Naive thymus-derived CD4-positive, alpha-beta T cell (primary cell): ENCODE data around the gene WFDC12. TPM values are rescaled to one million over a fixed set of nuclear protein-coding genes. Genes with fewer than 3 reads are reported as not detected.
"Not testable (repeated sequence)": the region's sequence is repeated elsewhere in the genome, so short reads cannot be mapped to it uniquely, and the experiment has no call there.

Experiments
- ATAC-seq: fragments of 150-1000 bp; cut with Tn5 transposase; 2 replicates; pipeline ENCODE4 v1.10.0; 2021; ENCODE audit warnings: mild to moderate bottlenecking, moderate library complexity
- CTCF ChIA-PET: fragments of 350-600 bp; sonication (Branson Sonifier 250); formaldehyde crosslinking; loops from one replicate; lab custom pipeline; 2021; ENCODE audit warnings: antibody characterized with exemption; lab: Charles Lee
- POLR2A ChIA-PET: fragments of 350-600 bp; sonication (Branson Sonifier 250); formaldehyde crosslinking; loops from one replicate; lab custom pipeline; 2021; ENCODE audit warnings: antibody characterized with exemption, inconsistent platforms; lab: Charles Lee
- DNase-seq, 9 donors: peaks; one replicate each; pipeline versions ENCODE4 v3.0.0 to v3.0.0-alpha.2; 2020 to 2022; ENCODE audit warnings: mixed read lengths in 1 of 9
- H3K27ac ChIP-seq: one replicate; pipeline ENCODE4 v1.7.0; 2013; ENCODE audit warnings: mild to moderate bottlenecking, low read depth, low read length, moderate library complexity
- H3K27me3 ChIP-seq, 2 donors: one replicate each; pipeline ENCODE4 v1.7.0; 2013; ENCODE audit warnings: low read length in 2 of 2, mild to moderate bottlenecking in 2 of 2, moderate library complexity in 2 of 2; ENCODE audit not compliant: control insufficient read depth in 2 of 2, insufficient read depth in 2 of 2
- H3K36me3 ChIP-seq, 3 experiments: 1 replicate in 2 of 3; 2 replicates in 1 of 3; pipeline ENCODE4 v1.7.0; 2013; ENCODE audit warnings: low read length in 3 of 3, mild to moderate bottlenecking in 3 of 3, moderate library complexity in 1 of 3; ENCODE audit not compliant: insufficient read depth in 3 of 3, control insufficient read depth in 2 of 3
- H3K4me1 ChIP-seq, 2 donors: one replicate each; pipeline ENCODE4 v1.7.0; 2013; ENCODE audit warnings: low read length in 2 of 2, mild to moderate bottlenecking in 2 of 2, moderate library complexity in 1 of 2; ENCODE audit not compliant: control insufficient read depth in 2 of 2, insufficient read depth in 2 of 2
- H3K4me3 ChIP-seq: 2 replicates; pipeline ENCODE4 v1.7.0; 2013; ENCODE audit warnings: mild to moderate bottlenecking, low read length
- H3K9me3 ChIP-seq, 3 experiments: 1 replicate in 2 of 3; 2 replicates in 1 of 3; pipeline ENCODE4 v1.7.0; 2013; ENCODE audit warnings: low read length in 3 of 3; ENCODE audit not compliant: control insufficient read depth in 2 of 3
- H3K27ac Mint-ChIP-seq, 9 donors: one replicate each; pipeline ENCODE4 v1.8.0; 2020 to 2022; ENCODE audit warnings: mixed read lengths in 9 of 9, mild to moderate bottlenecking in 8 of 9, moderate library complexity in 5 of 9, inconsistent platforms in 2 of 9
- H3K27me3 Mint-ChIP-seq, 5 donors: one replicate each; pipeline ENCODE4 v1.8.0; 2021 to 2022; ENCODE audit warnings: mixed read lengths in 5 of 5, mild to moderate bottlenecking in 1 of 5
- H3K36me3 Mint-ChIP-seq, 5 donors: one replicate each; pipeline ENCODE4 v1.8.0; 2020 to 2022; ENCODE audit warnings: mixed read lengths in 5 of 5, mild to moderate bottlenecking in 3 of 5, inconsistent platforms in 1 of 5
- H3K4me1 Mint-ChIP-seq, 7 donors: one replicate each; pipeline ENCODE4 v1.8.0; 2020 to 2022; ENCODE audit warnings: mixed read lengths in 7 of 7, mild to moderate bottlenecking in 3 of 7, inconsistent platforms in 1 of 7
- H3K4me3 Mint-ChIP-seq, 10 donors: one replicate each; pipeline ENCODE4 v1.8.0; 2020 to 2022; ENCODE audit warnings: mild to moderate bottlenecking in 10 of 10, mixed read lengths in 10 of 10, moderate library complexity in 6 of 10, inconsistent platforms in 2 of 10
- H3K9me3 Mint-ChIP-seq, 11 donors: one replicate each; pipeline ENCODE4 v1.8.0; 2020 to 2022; ENCODE audit warnings: mixed read lengths in 11 of 11, mild to moderate bottlenecking in 4 of 11, inconsistent platforms in 1 of 11, moderate library complexity in 1 of 11
- intact Hi-C, 2 donors: fragments of 100-400 bp; cut with micrococcal nuclease; formaldehyde crosslinking; loops; one replicate each; pipeline ENCODE4 v1.15.1; 2023
- polyA plus RNA-seq, 2 donors: library from polyadenylated mRNA; unstranded; fragments of 300-500 nt; fragmentation: Illumina TruSeq; gene quantifications; one replicate each; pipeline ENCODE4 v1.2.3, GENCODE V29; 2021
- total RNA-seq, 6 experiments: library from RNA in 5 of 6; stranded (reverse) in 5 of 6; gene quantifications; 1 replicate in 5 of 6; 2 replicates in 1 of 6; pipeline ENCODE4 v1.2.3 and lab custom pipeline; 2021 to 2026

WFDC12 gene
- total and polyA plus RNA-seq, 7 experiments from 2014 or later, result not detected

GRCh38 chr20:45154794-45155193 is 30.5 kb upstream of the WFDC12 start:
- H3K4me3 ChIP-seq, H3K27me3 ChIP-seq, POLR2A ChIA-PET, H3K4me3 Mint-ChIP-seq, DNase-seq, H3K27ac ChIP-seq, H3K4me1 Mint-ChIP-seq, H3K36me3 Mint-ChIP-seq, H3K4me1 ChIP-seq, intact Hi-C loops, H3K27ac Mint-ChIP-seq, CTCF ChIA-PET, H3K36me3 ChIP-seq: not testable (repeated sequence)
- H3K9me3 ChIP-seq, result peaks cover 0 to 20% (median 0%) of the 10 kb centered on the region in 3 experiments
- Mint-ChIP-seq H3K27me3 (peaks cover 20 to 55% (median 40%) of the 10 kb centered on the region in 5 donors), H3K9me3 (peaks cover 0 to 48% (median 16%) of the 10 kb centered on the region in 11 donors)
- ATAC-seq, result peak; percentile 60

DNA sequence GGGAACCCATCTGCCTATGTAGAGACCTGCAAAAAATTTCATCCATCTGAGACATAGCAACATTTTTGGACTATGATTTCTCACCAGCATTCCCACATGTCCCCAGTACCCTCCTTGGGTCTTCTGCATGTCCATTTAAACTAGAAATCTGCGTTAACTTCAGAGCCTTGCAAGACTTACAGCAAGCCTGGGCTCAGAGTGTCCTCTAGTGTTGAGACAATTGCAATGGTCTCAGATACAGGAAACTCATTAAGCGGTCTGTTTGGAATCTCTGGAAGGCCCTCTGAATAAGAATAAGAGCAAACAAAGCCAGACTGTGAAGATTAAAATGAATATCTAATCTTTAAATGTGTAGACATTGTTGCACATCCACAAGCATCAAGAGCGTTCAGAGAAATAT is 29.9 kb upstream of the WFDC12 start:
- Histone ChIP-seq H3K36me3 (no peaks in the 10 kb centered on the region), H3K9me3 (peaks cover 0 to 17% (median 0%) of the 10 kb centered on the region in 3 experiments), H3K4me3 (no peak overlapping the region), H3K4me1 (no peaks in the 10 kb centered on the region), H3K27me3 (no peaks in the 10 kb centered on the region), H3K27ac (no peak overlapping the region)
- H3K36me3 Mint-ChIP-seq, result peaks cover 0 to 10% (median 6%) of the 10 kb centered on the region in 5 donors
- no peak overlapping the region for H3K4me3 Mint-ChIP-seq
- ChIA-PET CTCF (no interaction called here), POLR2A (no interaction called here)
- peaks cover 0 to 42% (median 12%) of the 10 kb centered on the region in 11 donors for H3K9me3 Mint-ChIP-seq
- peaks cover 20 to 59% (median 38%) of the 10 kb centered on the region in 5 donors for H3K27me3 Mint-ChIP-seq
- H3K27ac Mint-ChIP-seq, result no peak overlapping the region
- no peak for DNase-seq
- intact Hi-C loops, result no loop called here
- no peak for ATAC-seq
- peaks cover 0 to 2% (median 0%) of the 10 kb centered on the region in 7 donors for H3K4me1 Mint-ChIP-seq

DNA sequence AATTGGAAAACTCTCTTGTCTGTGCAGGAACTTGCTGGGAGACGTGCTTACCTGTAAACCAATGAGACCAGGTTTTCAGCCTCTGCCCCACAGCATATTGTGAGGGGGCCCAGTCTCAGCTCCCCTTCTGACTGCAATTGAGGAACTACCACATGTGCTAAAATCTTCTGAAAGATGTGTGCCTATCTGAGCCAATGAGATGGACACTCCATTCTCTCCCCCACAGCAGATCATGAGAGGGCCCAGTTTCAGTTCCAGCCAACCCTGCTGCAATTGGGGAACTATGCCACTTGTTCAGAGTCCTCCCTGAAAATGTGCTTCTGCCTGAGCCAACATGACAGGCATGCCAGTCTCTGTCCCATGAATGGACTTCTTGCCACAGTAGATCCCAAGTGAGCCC is 29.5 kb upstream of the WFDC12 start:
- H3K27me3 ChIP-seq, result no peaks in the 10 kb centered on the region
- Mint-ChIP-seq H3K4me1 (peaks cover 0 to 2% (median 0%) of the 10 kb centered on the region in 7 donors), H3K36me3 (peaks cover 0 to 6% (median 4%) of the 10 kb centered on the region in 5 donors), H3K27me3 (peaks cover 19 to 57% (median 40%) of the 10 kb centered on the region in 5 donors), H3K4me3 (no peak overlapping the region), H3K9me3 (peaks cover 0 to 37% (median 7%) of the 10 kb centered on the region in 11 donors), H3K27ac (no peak overlapping the region)
- intact Hi-C loops, result no loop called here
- ATAC-seq (peak; percentile 71), DNase-seq (no peak)
- CTCF ChIA-PET, result no interaction called here
- no peaks in the 10 kb centered on the region for H3K36me3 ChIP-seq
- H3K9me3 ChIP-seq, result peaks cover 0 to 12% (median 0%) of the 10 kb centered on the region in 3 experiments
- no peak overlapping the region for H3K27ac ChIP-seq
- no peak overlapping the region for H3K4me3 ChIP-seq
- POLR2A ChIA-PET, result no interaction called here
- no peaks in the 10 kb centered on the region for H3K4me1 ChIP-seq

DNA sequence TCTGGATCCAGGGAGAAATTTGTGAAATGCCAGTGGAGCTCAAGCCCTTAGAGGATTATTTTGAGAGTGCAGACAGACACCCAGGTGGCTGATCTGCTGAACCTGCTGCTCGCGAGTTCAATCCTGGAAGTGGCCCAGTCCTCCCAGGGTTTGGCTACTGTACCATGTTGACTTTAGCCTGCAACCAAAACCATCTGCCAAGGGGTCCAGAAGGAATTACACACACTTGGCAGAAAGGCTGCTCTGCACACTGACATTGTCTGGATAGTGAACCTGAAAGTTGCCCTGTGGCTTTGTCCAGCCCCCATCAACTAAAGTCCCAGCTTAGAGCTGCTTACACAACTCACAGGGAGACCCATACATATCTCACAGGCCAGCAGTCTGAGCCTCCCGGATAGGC is 28.9 kb upstream of the WFDC12 start:
- ChIA-PET CTCF (no interaction called here), POLR2A (no interaction called here)
- no peak for ATAC-seq
- Mint-ChIP-seq H3K27me3 (peaks cover 16 to 56% (median 42%) of the 10 kb centered on the region in 5 donors), H3K9me3 (peaks cover 0 to 31% (median 3%) of the 10 kb centered on the region in 11 donors), H3K4me3 (no peak overlapping the region), H3K27ac (no peak overlapping the region), H3K4me1 (peaks cover 0 to 2% (median 0%) of the 10 kb centered on the region in 7 donors), H3K36me3 (peaks cover 0 to 6% (median 0%) of the 10 kb centered on the region in 5 donors)
- Histone ChIP-seq H3K4me3 (no peak overlapping the region), H3K36me3 (no peaks in the 10 kb centered on the region), H3K4me1 (no peaks in the 10 kb centered on the region), H3K9me3 (peaks cover 0 to 7% (median 0%) of the 10 kb centered on the region in 3 experiments), H3K27me3 (no peaks in the 10 kb centered on the region), H3K27ac (no peak overlapping the region)
- intact Hi-C loops, result no loop called here
- DNase-seq, result no peak

DNA sequence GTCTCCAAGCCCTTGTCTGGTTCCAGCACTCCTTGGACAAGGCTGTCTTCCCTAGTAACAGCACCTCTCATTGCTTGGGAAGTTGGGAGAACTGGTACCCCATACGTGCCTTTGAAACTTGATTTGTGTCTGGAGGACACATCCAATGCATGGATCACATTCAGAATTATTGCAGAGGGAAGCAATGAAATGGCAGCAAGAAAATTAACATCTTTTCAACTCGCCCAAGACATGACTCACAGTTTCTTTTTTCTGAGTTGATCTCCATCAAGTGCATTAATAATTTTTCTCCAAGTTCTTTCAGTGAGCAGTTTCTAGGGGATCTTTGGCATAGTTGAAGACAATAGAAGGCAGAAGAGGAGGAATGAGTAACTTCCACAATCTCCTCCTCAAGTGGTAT is 28.1 kb upstream of the WFDC12 start:
- DNase-seq (no peak), ATAC-seq (no peak)
- CTCF ChIA-PET, result no interaction called here
- Histone ChIP-seq H3K27ac (no peak overlapping the region), H3K4me1 (no peaks in the 10 kb centered on the region), H3K36me3 (no peaks in the 10 kb centered on the region), H3K4me3 (no peak overlapping the region), H3K27me3 (no peaks in the 10 kb centered on the region), H3K9me3 (no peaks in the 10 kb centered on the region)
- POLR2A ChIA-PET, result no interaction called here
- H3K4me3 Mint-ChIP-seq, result no peak overlapping the region
- peaks cover 0 to 6% (median 0%) of the 10 kb centered on the region in 5 donors for H3K36me3 Mint-ChIP-seq
- H3K27me3 Mint-ChIP-seq, result peaks cover 19 to 55% (median 43%) of the 10 kb centered on the region in 5 donors
- peaks cover 0 to 24% (median 3%) of the 10 kb centered on the region in 11 donors for H3K9me3 Mint-ChIP-seq
- H3K27ac Mint-ChIP-seq, result no peak overlapping the region
- intact Hi-C loops, result no loop called here
- peaks cover 0 to 2% (median 0%) of the 10 kb centered on the region in 7 donors for H3K4me1 Mint-ChIP-seq

GRCh38 chr20:45149062-45149461 is 24.8 kb upstream of the WFDC12 start:
- no peak overlapping the region for H3K4me3 Mint-ChIP-seq
- POLR2A ChIA-PET, result no interaction called here
- DNase-seq (no peak), ATAC-seq (no peak)
- no peaks in the 10 kb centered on the region for H3K9me3 ChIP-seq
- H3K4me3 ChIP-seq, result no peak overlapping the region
- no peaks in the 10 kb centered on the region for H3K36me3 Mint-ChIP-seq
- no peaks in the 10 kb centered on the region for H3K4me1 ChIP-seq
- no peak overlapping the region for H3K27ac ChIP-seq
- intact Hi-C loops, result no loop called here
- peaks cover 0 to 2% (median 0%) of the 10 kb centered on the region in 11 donors for H3K9me3 Mint-ChIP-seq
- H3K36me3 ChIP-seq, result no peaks in the 10 kb centered on the region
- H3K27ac Mint-ChIP-seq, result no peak overlapping the region
- CTCF ChIA-PET, result no interaction called here
- no peaks in the 10 kb centered on the region for H3K27me3 ChIP-seq
- H3K27me3 Mint-ChIP-seq, result peaks cover 27 to 42% (median 38%) of the 10 kb centered on the region in 5 donors
- no peaks in the 10 kb centered on the region for H3K4me1 Mint-ChIP-seq

DNA sequence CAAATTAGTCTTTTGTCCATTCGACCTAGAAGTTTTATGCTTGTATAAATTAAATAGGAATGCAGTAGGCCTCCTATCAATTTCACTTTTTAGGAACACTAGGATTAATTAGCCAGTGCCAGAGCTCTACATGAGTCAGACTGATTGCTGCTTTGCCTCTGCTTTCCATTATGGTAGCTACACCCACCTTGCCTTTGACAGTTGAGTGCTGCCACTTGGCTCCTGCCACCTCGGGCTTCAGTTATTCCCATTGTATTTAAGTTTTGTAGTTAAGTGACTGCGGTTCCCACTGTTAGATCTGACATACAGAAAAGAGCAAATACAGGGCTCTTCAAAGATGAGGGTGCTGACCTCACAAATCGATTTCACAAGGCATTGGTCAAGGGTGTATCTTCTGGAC is 16.6 kb upstream of the WFDC12 start:
- intact Hi-C loops, result no loop called here

More for the DNA sequence above, 16.6 kb upstream of the WFDC12 start:
- Mint-ChIP-seq H3K27ac (no peak overlapping the region), H3K4me3 (no peak overlapping the region), H3K27me3 (peaks cover 0 to 22% (median 8%) of the 10 kb centered on the region in 5 donors), H3K4me1 (no peaks in the 10 kb centered on the region), H3K36me3 (no peaks in the 10 kb centered on the region), H3K9me3 (peaks cover 0 to 2% (median 0%) of the 10 kb centered on the region in 11 donors)
- H3K4me3 ChIP-seq, result no peak overlapping the region
- POLR2A ChIA-PET, result no interaction called here
- ATAC-seq (no peak), DNase-seq (no peak)
- H3K27me3 ChIP-seq, result no peaks in the 10 kb centered on the region
- no peak overlapping the region for H3K27ac ChIP-seq
- CTCF ChIA-PET, result no interaction called here
- H3K4me1 ChIP-seq, result no peaks in the 10 kb centered on the region
- no peaks in the 10 kb centered on the region for H3K9me3 ChIP-seq
- H3K36me3 ChIP-seq, result no peaks in the 10 kb centered on the region
